Lower lobe of right lung (tissue), 2 donors: ENCODE data around the gene TNFRSF8. TPM values are rescaled to one million over a fixed set of nuclear protein-coding genes. Genes with fewer than 3 reads are reported as not detected.
A peak's percentile ranks its signal among the peaks of the same experiment; 100 is the strongest.

ENCODE experiments used
- ATAC-seq, 2 donors: fragments of 200-7000 bp; cut with Tn5 transposase; one replicate each; pipeline ENCODE4 v1.9.1; 2020 to 2022; ENCODE audit warnings: mild to moderate bottlenecking in 2 of 2, moderate library complexity in 2 of 2
- DNase-seq: peaks from one replicate; pipeline ENCODE4 v3.0.0-alpha.2; 2020
- H3K27ac ChIP-seq: fragments of 200-600 bp; one replicate; pipeline ENCODE4 v1.8.0; 2022
- H3K27me3 ChIP-seq: fragments of 200-600 bp; one replicate; pipeline ENCODE4 v1.8.0; 2022; ENCODE audit warnings: low read depth
- H3K36me3 ChIP-seq: fragments of 200-600 bp; one replicate; pipeline ENCODE4 v1.8.0; 2022; ENCODE audit warnings: mild to moderate bottlenecking
- H3K4me1 ChIP-seq: fragments of 200-600 bp; one replicate; pipeline ENCODE4 v1.8.0; 2022
- H3K4me3 ChIP-seq: fragments of 200-600 bp; one replicate; pipeline ENCODE4 v1.8.0; 2022; ENCODE audit warnings: mild to moderate bottlenecking
- H3K9me3 ChIP-seq: fragments of 200-600 bp; one replicate; pipeline ENCODE4 v1.8.0; 2022
- intact Hi-C: fragments of 100-400 bp; cut with DNase I; formaldehyde crosslinking; loops from one replicate; pipeline ENCODE4 v1.11.0; 2022
- total RNA-seq: library from RNA; stranded (reverse); fragmentation: NEBNext Ultra II Directional; extraction: Animal tissue kit (Norgen Biotek cat#: 25700); gene quantifications from one replicate; pipeline ENCODE4 v1.2.1, GENCODE V29; 2021
- TF ChIP-seq, protein P1 (sequence below): fragments of 200-600 bp; IDR thresholded peaks from one replicate; pipeline ENCODE4 v1.8.0; 2022; ENCODE audit warnings: antibody characterized with exemption, mild to moderate bottlenecking
- donor health status: DM: no; HTN: yes; CAD: no; lungs with severe emphysema.

Gene TNFRSF8
- total RNA-seq, 1 donor from 2014 or later = 2.7 TPM

DNA sequence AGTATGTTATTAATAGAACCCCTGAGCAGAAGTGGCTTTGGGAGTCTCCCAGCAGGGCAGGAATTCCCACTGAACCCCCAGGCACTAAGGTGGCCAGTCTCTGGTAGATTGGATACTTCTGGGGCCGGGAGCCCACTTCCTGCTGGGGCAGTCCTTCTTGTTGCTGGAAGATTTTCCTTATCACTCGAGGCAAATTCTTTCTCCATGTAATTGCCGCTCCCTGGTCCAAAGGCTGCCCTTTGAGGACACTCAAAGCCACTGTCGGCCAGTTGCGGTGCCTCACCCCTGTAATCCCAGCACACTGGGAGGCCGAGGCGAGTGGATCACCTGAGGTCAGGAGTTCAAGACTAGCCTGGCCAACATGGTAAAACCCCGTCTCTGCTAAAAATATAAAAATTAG lies 81.1 kb downstream of the TNFRSF8 start:
- H3K4me1 ChIP-seq = peaks cover 74% of the 10 kb centered on the region
- TF ChIP-seq, protein P1, sequence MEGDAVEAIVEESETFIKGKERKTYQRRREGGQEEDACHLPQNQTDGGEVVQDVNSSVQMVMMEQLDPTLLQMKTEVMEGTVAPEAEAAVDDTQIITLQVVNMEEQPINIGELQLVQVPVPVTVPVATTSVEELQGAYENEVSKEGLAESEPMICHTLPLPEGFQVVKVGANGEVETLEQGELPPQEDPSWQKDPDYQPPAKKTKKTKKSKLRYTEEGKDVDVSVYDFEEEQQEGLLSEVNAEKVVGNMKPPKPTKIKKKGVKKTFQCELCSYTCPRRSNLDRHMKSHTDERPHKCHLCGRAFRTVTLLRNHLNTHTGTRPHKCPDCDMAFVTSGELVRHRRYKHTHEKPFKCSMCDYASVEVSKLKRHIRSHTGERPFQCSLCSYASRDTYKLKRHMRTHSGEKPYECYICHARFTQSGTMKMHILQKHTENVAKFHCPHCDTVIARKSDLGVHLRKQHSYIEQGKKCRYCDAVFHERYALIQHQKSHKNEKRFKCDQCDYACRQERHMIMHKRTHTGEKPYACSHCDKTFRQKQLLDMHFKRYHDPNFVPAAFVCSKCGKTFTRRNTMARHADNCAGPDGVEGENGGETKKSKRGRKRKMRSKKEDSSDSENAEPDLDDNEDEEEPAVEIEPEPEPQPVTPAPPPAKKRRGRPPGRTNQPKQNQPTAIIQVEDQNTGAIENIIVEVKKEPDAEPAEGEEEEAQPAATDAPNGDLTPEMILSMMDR = no peak
- peak overlapping the region; percentile 80 for H3K27ac ChIP-seq
- peak; percentile 65 for DNase-seq
- no peaks in the 10 kb centered on the region for H3K36me3 ChIP-seq
- ATAC-seq = peak; percentile 8 to 39
- intact Hi-C loops = no loop called here
- H3K9me3 ChIP-seq = no peaks in the 10 kb centered on the region
- no peaks in the 10 kb centered on the region for H3K27me3 ChIP-seq
- no peak overlapping the region for H3K4me3 ChIP-seq

DNA sequence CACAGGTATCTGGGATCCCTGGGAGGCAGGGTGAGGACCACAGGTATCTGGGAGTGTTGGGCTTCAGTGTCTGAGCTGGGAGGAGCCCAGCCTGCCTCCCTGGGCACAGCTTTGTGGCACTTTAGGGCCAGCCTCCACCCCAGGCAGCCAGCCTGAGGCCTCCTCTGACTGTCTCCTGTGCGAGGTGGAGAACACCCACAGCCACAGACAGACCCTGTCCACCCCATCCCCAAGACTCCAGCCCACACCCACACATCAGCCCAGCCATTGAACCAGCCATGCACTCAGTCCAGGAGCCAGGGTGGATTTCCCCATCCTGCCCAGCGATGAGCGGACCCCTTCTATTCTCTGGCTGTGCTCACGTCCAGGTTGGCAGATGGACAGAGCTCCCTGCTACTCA lies 81.9 kb downstream of the TNFRSF8 start:
- DNase-seq (no peak), ATAC-seq (no peak)
- TF ChIP-seq, protein P1 = no peak
- intact Hi-C loops = no loop called here
- H3K27me3 ChIP-seq = no peaks in the 10 kb centered on the region
- H3K27ac ChIP-seq = peak overlapping the region; percentile 80
- H3K4me1 ChIP-seq = peaks cover 79% of the 10 kb centered on the region
- no peaks in the 10 kb centered on the region for H3K9me3 ChIP-seq
- H3K36me3 ChIP-seq = no peaks in the 10 kb centered on the region
- no peak overlapping the region for H3K4me3 ChIP-seq

DNA sequence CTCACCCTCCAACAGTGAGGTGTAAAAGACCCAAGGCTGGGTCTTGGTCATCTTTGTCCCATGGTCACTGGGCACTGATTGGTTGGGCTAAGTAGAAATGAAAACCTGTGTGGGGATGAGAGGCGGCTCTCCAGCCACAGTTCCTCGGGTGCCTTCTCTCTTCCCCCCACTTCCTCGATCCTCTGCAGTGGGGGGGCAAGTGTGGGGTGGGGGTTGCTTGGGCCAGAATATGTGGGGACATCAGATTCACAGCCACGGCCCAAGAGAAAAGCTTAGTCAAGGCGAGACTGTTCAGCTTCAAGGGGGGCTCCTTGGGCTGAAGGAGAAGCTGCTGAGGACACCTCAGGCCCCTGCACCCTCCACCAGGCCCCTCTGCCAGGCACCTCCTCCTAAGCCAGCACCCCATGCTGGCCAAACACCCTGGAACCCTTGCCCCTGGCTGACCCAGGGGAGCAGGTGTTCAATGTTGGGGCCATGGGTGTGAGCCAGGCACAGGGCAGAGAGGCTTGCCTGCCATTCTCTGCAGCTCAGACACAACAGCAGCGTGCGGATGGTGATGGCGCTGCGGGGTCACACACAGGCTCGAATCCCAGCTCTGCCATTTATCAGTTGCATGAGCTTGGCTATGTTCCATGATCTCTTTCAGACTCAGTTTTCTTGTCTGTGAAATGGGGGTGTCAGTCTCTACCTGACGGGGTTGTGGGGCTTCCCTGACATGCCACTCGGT lies 82.7 kb downstream of the TNFRSF8 start:
- H3K4me3 ChIP-seq = no peak overlapping the region
- DNase-seq = no peak
- H3K36me3 ChIP-seq = no peaks in the 10 kb centered on the region
- H3K9me3 ChIP-seq = no peaks in the 10 kb centered on the region
- TF ChIP-seq, protein P1 = no peak
- no peak overlapping the region for H3K27ac ChIP-seq
- peaks cover 82% of the 10 kb centered on the region for H3K4me1 ChIP-seq
- ATAC-seq = no peak
- intact Hi-C loops = no loop called here
- H3K27me3 ChIP-seq = no peaks in the 10 kb centered on the region

DNA sequence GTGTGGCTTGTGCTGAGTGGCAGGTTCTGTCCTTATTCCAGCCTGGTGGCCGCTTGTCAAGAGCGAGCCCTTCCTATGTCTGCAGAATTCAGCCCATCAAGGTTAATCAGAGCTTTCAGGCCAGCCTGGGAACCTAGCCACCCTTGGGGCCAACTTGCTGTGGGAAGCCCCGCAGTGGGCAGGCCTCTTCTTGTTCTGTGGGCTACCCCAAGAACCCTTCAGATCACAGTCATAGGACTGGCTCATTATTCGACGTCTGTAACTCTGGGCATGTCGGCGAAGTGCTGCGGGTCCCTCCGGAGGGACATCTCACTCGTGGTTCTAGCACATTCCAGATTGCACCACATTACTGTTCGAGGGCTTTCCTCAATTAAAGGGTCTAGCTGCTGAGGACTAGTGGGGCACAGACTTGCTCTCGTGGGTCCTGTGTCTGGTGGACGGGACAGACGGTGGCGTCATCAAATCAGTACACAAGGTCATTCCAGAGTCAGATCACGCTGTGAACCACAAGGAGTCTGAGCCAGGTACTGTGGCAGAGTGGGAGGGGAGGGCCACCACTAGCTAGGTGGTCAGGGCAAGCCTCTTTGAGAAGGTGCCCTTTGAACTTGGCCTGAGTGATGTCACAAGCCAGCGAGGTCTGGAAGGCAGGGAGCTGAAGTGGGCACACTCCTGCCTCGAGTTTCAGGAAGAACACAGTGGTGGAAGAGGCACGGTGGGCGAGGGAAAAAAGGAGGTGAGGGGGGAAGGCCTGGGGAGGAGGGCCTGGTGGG lies 83.4 kb downstream of the TNFRSF8 start:
- Histone ChIP-seq H3K4me3 (no peak overlapping the region), H3K4me1 (peaks cover 85% of the 10 kb centered on the region), H3K9me3 (no peaks in the 10 kb centered on the region), H3K27ac (peak overlapping the region; percentile 78), H3K27me3 (no peaks in the 10 kb centered on the region), H3K36me3 (no peaks in the 10 kb centered on the region)
- TF ChIP-seq, protein P1 = no peak
- DNase-seq (no peak), ATAC-seq (no peak)
- intact Hi-C loops = no loop called here

DNA sequence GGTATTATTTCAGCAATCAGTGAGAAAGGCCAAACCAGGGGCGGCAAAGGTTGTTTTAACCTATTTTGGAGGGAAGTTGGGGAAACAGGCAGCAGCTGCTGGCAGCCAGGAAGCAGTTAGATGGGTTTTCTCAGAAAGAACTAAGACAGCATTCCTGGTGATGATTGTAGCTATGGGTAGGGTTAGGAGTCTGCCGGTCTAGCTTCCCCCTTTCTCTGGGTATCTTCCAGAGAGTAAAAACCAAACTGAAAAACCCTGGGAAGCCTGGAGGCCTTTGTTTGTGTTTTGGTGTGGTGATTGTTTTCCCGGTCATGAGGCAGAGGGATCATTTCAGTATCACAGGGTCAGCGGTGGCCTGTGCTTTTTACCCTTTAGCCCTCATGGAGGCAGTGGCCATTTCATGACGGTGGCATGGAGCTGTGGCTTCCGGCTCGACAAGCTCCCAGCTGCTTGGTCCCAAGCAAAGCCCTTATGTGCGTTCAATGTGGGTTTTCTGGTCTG lies 84.1 kb downstream of the TNFRSF8 start:
- TF ChIP-seq, protein P1 = no peak
- Histone ChIP-seq H3K4me3 (no peak overlapping the region), H3K9me3 (no peaks in the 10 kb centered on the region), H3K27me3 (no peaks in the 10 kb centered on the region), H3K4me1 (peaks cover 91% of the 10 kb centered on the region), H3K27ac (peak overlapping the region; percentile 78), H3K36me3 (no peaks in the 10 kb centered on the region)
- intact Hi-C loops = no loop called here
- ATAC-seq = no peak
- no peak for DNase-seq
